ENCODE results near the gene COX19.

COX19 gene

GRCh38 chr7:990933-991728 is 15.8 kb upstream of the COX19 start:
- DNase-seq, result no peak

GRCh38 chr7:990352-990932 is 15.1 kb upstream of the COX19 start:
- no peak for DNase-seq

DNA sequence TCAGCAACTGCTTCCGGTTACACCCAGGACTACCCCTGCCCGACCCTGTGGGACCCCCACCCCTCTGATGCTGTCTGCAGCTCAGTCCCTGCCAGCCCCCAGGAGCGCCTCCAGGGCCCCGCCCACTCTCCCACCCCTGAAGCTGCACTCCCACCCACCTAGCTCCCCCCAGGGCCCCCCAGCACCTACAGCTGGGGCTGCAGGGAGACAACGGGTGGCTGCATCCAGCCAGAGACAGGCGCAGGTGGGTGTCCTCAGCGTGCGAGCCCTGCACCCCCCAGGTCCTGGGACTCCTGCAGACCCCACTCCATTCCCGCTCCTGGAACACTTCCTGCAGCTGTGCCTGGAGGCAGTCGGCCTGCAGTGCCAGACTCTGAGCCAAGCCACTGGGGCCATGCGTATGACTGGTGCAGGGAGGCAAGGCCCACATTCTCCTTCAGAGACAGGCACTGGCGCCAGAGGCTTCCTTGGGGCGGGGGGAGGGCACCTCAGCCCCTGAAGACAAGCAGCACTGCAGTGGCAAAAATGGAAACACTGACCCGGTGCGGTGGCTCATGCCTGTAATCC is 13.7 kb upstream of the COX19 start:
- no peak for DNase-seq

- no peak for DNase-seq
Observed at GRCh38 chr7:988426-988911, 13.1 kb upstream of the COX19 start.

GRCh38 chr7:987909-988308 is 12.6 kb upstream of the COX19 start:
- DNase-seq, result no peak

DNA sequence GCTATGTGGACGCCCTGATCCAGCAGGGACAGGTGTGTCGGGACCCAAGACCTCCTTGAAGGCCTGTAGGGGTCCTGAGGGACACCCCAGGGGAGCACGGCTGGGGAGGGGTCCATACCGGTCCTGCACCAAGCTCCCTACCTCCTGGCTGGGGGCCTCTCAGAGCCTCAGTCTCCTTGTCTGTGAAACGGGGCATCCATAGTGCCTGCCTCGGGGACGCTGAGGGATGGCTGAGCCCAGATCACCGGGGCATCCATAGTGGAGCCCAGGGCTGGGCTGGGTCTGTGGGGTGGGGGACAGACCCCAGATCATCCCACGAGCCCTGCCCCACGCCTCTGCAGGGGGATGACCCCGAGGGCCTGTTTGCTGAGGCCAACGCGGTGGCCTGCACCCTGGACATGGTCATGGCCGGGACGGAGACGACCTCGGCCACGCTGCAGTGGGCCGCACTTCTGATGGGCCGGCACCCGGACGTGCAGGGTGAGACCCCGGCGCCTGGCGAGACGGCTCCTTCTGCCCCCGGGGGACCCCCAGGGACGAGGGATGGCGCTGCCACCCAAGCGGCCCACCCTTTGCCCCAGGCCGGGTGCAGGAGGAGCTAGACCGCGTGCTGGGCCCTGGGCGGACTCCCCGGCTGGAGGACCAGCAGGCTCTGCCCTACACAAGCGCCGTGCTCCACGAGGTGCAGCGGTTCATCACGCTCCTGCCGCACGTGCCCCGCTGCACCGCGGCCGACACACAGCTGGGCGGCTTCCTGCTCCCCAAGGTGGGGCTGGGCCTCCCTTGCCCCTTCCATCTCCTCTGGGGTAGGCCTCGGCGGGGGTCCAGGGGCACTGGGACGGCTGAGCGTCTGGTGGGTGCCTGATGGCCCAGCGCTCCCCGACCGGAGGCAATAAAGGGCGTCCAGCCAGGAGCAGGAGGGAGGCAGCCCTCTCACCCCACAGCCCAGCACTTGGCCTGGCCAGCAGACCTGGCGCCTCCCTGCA is 11.7 kb upstream of the COX19 start:
- DNase-seq, result no peak

DNA sequence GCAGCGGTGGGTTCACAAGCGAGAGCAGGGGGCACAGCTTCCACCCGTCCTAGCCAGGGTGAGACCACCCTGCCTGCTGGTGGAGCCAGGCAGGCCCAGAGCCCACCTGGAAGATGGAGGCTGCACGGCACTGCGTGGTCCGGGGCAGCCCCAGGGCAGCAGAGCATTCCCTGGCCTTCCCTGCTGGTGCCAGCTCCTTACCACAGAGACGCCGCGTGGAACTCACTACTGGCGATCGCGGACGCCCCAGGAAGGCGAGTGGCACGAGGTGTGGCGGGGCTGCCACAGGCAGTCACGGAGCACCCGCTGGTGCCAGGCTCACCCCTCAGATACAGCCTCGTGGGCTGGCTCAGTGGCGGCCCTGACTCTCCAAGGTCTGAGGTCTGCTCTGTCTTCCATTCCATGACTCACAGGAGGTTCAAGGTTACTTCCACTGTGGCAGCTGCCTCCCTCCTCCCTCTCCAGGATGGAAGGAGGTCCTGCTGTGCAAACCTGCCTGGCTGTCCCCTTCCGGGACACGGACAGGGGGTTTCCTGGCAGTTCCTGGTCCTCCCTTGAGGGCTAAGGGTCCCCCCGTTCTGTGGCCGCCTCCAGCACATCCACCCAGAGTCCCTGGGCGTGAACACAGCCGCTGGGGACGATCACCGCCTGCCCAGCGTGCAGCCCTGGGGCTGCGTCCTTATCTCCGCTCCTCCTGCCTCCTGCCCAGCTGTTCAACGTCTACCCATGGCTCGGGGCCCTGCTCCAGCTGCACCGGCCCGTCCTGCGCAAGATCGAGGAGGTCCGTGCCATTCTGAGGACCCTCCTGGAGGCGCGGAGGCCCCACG is 10.8 kb upstream of the COX19 start:
- DNase-seq, result no peak

DNA sequence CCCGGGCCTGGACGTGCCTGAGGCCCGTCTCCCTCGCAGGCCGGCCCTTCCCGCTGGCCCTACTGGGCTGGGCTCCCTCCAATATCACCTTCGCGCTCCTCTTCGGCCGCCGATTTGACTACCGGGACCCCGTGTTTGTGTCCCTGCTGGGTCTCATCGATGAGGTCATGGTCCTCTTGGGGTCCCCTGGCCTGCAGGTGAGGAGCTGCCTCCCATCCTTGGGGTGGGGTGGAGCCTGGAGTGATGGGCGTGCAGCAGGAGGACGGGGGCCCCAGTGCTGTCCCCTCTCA is 9.7 kb upstream of the COX19 start:
- DNase-seq, result no peak

DNA sequence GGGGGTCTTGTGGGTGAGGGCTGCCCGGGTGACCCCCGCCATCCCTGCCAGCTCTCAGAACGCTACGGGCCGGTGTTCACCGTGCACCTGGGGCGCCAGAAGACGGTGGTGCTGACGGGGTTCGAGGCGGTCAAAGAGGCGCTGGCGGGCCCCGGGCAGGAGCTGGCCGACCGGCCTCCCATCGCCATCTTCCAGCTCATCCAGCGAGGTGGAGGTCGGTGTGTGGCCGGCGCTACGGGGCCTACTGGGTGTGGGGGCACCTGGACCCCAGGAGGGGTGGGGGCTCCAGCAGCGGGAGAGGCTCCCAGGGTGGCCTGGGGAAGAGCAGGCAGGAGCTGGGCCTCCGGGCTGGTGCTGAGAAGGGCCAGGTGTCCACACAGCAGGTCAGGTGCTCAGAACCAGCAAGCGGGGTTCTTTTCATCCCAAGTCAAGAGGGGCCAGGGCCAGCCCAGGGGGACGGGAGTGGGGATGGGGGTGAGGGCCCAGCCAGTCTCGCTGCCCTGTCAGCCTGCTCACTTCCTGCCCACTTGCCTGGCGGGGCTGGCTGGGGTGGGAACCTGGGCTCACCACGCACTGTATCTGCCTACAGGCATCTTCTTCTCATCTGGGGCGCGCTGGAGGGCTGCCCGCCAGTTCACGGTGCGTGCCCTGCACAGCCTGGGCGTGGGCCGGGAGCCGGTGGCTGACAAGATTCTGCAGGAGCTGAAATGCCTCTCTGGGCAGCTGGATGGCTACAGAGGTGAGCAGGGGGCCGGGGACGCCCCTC is 9.2 kb upstream of the COX19 start:
- no peak for DNase-seq

GRCh38 chr7:983616-984071 is 8.3 kb upstream of the COX19 start:
- no peak for DNase-seq

DNA sequence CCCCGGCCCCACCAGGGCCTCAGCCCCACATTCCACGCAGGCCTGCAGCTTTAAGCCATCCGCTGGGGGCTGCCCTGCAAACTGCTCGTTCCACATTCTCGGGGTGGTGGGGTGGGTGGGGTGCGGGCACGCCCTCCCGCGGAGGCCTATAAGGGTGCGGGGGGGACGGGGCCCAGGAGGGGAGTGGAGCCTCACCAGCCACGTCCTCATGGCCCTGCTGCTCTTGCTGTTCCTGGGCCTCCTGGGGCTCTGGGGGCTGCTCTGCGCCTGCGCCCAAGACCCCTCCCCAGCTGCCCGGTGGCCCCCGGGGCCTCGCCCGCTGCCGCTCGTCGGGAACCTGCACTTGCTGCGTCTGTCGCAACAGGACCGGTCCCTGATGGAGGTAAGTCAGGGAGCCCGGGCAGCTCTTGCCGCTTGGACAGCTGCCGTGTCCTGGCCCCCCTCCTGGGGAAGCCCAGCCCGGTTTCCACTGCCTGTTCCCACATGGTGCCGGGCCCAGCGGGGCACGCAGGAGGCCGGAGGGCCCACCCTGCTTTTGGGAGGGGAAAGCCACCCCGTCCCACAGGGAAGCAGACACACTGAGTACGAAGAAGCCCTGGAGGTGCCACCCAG is 7.8 kb upstream of the COX19 start, which contains the start of gene CYP2W1:
TSS of gene CYP2W1 (plus strand) at position 178 of the 612 bp plus-strand sequence. CDS start at position 209, 31 bp downstream.
- no peak for DNase-seq

DNA sequence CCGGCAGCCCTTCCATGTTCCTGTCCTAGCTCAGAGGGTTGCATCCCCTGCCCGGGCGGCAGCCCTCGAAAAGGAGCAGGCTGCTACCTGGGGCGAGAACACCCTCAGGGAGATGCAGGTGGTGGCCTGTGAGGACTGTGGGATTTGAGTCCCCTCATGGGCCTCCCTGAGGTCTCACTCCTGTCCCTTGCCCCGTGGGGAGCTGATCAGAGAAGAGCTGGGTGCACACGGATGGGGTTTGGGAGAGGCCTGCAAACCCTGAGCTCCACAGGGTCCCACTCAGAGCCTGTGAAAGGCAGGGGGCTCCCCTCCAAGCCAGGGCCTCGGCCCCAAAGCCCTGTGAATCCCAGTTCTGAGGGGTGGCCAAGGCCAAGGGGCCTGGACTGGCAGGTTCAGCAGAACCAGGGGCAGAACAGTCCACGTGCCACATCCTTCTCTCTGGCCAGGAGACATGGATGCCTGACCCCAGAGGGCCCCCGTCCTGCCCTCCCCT is 7.2 kb upstream of the COX19 start:
- DNase-seq, result no peak

DNA sequence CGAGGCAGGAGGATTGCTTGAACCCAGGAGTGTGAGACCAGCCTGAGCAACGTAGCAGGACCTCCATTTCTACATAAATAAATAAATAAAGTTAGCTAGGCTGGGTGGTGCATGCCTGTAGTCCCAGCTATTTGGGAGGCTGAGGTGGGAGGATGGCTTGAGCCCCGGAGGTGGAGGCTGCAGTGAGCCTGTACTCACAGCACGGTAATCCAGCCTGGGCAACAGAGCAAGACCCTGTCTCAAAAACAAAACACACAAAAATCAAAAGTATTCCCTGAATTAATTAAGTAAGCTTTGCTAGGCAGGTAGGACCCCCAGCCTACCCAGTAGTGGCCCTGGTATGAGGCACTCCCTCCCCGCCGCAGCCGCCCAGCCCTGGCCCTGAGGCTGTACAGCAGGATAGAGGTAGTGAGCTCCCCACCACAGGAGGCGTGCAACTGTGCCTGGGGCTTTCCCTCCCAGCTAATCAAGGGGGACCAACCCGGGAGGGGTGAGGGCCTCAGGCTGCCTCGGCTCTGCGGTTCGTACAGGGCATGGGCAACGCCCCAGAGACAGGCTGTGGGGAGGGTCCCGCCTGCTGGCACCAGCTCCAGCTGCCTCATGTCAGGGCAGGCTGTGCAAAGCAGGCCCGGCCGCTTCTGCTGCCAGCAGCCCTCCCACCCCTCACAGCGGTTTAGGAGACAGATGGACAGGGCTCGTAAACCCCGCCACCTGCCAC is 6.6 kb upstream of the COX19 start:
- no peak for DNase-seq

GRCh38 chr7:979886-980571 is 4.7 kb upstream of the COX19 start:
- no peak for DNase-seq

GRCh38 chr7:979151-979550 is 3.8 kb upstream of the COX19 start:
- no peak for DNase-seq

GRCh38 chr7:978416-979091 is 3.2 kb upstream of the COX19 start:
- DNase-seq, result no peak

- no peak for DNase-seq
Observed at GRCh38 chr7:978049-978346, 2.6 kb upstream of the COX19 start.

- no peak for DNase-seq
Observed at GRCh38 chr7:977326-978048, 2.1 kb upstream of the COX19 start.

All from activated CD4-positive, alpha-beta T cell treated with anti-CD3 and anti-CD28 coated beads, Interleukin-2, amount 50 U/mL, for 1 hour (primary cell).